ENCODE data around the gene IL17D.

IL17D gene

DNA sequence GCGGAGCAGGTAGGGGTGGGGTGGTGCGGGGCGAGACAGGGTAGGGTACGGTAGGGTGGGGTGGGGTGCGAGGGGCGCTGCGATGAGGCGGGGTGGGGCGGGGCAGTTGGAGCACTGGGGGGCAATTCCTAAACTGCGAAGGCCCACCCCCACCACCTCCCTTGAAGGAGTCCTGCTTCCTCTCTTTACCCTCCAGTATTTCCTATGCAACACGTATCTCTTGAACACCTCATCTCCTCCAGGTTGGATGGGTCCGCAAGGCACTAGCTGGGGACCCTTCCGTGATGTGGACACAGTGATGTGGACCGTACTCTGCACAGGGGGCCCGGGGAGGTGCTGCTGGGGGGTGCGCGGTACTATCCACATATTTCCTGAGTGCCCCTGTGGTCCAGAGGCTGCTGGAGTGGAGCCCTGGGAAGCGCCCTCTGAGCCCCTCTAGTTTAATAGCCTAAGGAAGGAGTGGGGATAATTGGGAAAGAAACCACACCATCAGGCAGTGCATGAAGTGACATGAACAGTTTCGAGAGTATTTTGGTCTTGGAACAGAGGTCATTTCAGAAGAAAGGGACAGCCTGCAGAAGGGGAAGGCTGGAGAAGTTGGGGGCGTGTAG lies 1.1 kb downstream of the IL17D start:
- Mint-ChIP-seq H3K4me3 (peak overlapping the region; percentile 62), H3K9me3 (no peaks in the 10 kb centered on the region), H3K27me3 (peaks cover 80% of the 10 kb centered on the region), H3K27ac (no peak overlapping the region), H3K4me1 (peaks cover 11% of the 10 kb centered on the region), H3K36me3 (no peaks in the 10 kb centered on the region)
- no peak for DNase-seq
- CTCF ChIA-PET = interaction anchor here (0.9 to 1.0 kb wide), 3 partner anchors 124 to 507 kb away, joined by 3 to 4 read pairs (median 4); partner anchors contain the start of gene XPO4

DNA sequence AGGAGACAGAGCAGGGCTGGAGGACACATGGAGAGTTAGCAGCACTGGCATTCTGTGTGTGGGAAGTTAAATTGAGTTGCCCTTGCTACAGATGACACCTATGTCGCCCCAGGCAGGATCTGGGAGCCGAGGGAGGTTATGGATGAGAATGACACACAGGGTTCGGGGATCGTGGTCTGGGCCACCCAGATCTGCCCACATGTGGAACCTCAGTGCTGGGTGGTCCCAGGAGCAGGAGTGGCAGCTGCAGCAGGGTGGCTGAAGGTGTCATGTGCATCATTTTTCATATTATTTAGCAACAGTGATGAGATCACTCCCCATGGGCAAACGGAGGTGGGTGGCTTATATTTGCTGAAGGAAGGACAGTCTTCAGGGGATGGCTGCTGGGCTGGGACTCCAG lies 3.2 kb downstream of the IL17D start:
- CTCF ChIA-PET = interaction anchor here (1.0 kb wide), 1 partner anchor 211 kb away, joined by 3 read pairs; no protein-coding TSS in a partner anchor
- H3K4me3 Mint-ChIP-seq = no peak overlapping the region
- no peak overlapping the region for H3K27ac Mint-ChIP-seq
- H3K27me3 Mint-ChIP-seq = peaks cover 59% of the 10 kb centered on the region
- no peaks in the 10 kb centered on the region for H3K36me3 Mint-ChIP-seq
- peaks cover 11% of the 10 kb centered on the region for H3K4me1 Mint-ChIP-seq
- no peak for DNase-seq
- no peaks in the 10 kb centered on the region for H3K9me3 Mint-ChIP-seq

DNA sequence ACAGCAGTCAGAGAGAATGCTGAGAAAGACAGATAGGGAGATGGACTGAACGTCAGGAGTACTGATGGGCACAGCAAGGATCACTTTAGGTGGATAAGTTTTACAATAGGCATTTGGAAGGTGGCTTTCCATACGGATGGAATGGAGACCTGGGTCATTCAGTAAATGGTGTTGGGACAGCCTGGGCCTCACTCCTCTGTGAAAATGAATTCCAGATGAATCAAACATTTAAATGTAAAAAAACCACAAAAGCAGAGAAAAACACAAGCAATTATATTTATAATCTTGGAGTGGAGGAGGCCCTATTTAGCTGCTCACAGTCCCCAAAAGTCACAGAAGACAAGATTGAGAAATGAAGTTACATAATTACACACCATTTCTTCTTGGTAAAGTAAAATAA lies 4.7 kb downstream of the IL17D start:
- Mint-ChIP-seq H3K4me3 (no peak overlapping the region), H3K4me1 (peaks cover 5% of the 10 kb centered on the region), H3K27ac (no peak overlapping the region), H3K36me3 (no peaks in the 10 kb centered on the region), H3K27me3 (peaks cover 59% of the 10 kb centered on the region), H3K9me3 (no peaks in the 10 kb centered on the region)
- CTCF ChIA-PET = interaction anchor here (0.6 to 1.5 kb wide), 3 partner anchors 9 to 83 kb away, joined by 3 read pairs; no protein-coding TSS in a partner anchor
- DNase-seq = no peak

DNA sequence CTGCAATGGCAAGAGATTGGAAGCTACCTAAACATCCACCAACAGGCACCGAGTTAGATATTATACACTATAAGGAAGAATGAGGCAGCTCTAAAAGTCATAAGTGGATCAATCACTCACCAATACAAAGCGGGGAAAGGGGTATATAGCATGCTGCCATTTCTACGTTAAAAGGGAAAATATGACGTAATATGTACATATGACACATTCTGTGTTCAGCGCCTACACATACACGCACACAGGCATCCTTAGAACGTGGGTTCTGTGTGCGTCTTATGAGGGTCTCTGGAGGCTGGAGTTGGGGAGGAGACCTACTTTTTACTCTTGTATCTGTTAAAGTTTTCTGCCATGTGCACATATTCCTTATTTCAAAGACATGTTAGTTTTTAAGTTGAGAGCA lies 5.9 kb downstream of the IL17D start:
- Mint-ChIP-seq H3K36me3 (no peaks in the 10 kb centered on the region), H3K4me3 (no peak overlapping the region), H3K4me1 (peaks cover 8% of the 10 kb centered on the region), H3K27ac (no peak overlapping the region), H3K9me3 (no peaks in the 10 kb centered on the region), H3K27me3 (peaks cover 65% of the 10 kb centered on the region)
- CTCF ChIA-PET = interaction anchor here (1.4 to 2.9 kb wide), 2 partner anchors 120 to 123 kb away, joined by 4 to 15 read pairs; no protein-coding TSS in a partner anchor
- no peak for DNase-seq

DNA sequence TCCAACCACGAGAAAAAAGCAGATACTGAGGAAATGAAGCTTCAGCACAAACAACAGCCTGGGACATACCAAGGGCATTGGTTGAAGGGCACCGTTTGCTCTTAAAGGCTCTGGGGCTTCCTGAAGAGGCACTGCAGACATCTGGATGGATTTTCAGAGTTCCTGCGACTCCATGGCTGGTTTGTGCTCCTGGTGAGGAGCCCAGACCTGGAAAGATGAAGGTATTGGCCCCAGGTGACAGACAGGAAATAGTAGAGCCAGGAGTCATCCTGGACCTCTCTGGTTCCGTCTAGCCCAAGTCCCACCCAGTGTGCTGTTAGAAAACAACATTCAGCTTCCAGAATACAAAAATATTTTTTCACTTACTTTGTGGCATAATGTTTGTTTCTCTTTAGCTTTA lies 6.3 kb downstream of the IL17D start:
- Mint-ChIP-seq H3K4me1 (peaks cover 8% of the 10 kb centered on the region), H3K27me3 (peaks cover 65% of the 10 kb centered on the region), H3K9me3 (no peaks in the 10 kb centered on the region), H3K36me3 (no peaks in the 10 kb centered on the region), H3K27ac (no peak overlapping the region), H3K4me3 (no peak overlapping the region)
- CTCF ChIA-PET = interaction anchor here (1.4 to 2.9 kb wide), 3 partner anchors 119 to 216 kb away, joined by 4 to 15 read pairs (median 9); no protein-coding TSS in a partner anchor
- no peak for DNase-seq

DNA sequence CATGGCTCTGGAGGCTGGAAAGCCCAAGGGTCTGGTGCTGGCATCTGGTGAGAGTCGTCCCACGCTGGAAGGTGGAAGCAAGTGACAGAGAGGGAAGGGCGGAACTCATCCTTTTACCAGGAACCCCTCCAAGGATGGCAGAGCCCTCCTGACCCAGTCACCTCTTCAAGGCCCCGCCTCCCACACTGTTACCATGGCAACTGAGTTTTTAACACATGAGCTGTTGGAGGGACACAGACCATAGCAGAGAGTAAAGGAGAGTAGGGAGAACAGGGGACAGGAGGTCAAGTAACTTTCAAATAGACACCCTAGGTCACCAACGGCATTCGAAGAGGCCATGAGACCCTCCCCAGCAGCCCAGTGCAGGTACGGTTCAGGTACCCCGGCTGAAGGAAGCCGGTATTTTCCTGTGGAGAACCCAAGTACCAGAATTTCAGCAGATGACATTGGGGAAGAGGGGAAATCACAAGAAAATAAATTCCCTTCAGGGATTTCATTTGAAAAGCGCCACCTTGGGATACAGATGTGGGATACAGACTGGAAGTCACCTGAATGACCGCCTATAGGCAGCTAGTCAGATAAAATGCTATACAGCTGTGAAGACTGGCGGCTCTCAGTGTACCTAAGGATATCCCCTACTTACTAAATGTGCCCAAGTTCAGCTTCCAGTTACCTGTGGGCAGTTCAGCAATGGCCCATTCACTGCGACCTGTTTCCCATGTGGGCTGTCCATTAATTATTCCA lies 8.0 kb downstream of the IL17D start:
- no peak overlapping the region for H3K27ac Mint-ChIP-seq

DNA sequence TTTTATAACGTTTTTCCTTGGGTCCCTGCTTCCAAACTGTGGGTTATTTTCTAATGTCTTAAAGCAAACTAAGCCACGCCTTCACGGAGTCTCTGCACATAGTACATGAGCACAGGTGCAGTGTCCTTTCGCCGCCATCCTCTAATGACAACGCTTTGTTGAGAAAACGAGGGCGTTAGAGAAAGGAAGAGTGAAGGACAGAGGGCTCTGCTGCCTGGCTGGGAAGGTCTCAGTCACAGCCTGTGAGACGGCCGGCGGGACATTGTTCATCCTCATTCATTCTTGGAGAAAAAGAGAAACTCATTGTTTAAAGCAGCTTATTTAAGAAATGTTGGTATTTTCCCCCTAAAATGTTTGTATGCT lies 9.5 kb downstream of the IL17D start:
- Mint-ChIP-seq H3K4me3 (no peak overlapping the region), H3K36me3 (no peaks in the 10 kb centered on the region), H3K27me3 (peaks cover 36% of the 10 kb centered on the region), H3K4me1 (peaks cover 8% of the 10 kb centered on the region), H3K27ac (no peak overlapping the region), H3K9me3 (no peaks in the 10 kb centered on the region)
- CTCF ChIA-PET = interaction anchor here (2.0 to 2.6 kb wide), 2 partner anchors 10 to 114 kb away, joined by 9 to 13 read pairs; no protein-coding TSS in a partner anchor
- no peak for DNase-seq

More for the DNA sequence above, 8.0 kb downstream of the IL17D start:
- CTCF ChIA-PET = interaction anchor here (0.6 to 2.9 kb wide), 10 partner anchors 9 to 514 kb away, joined by 3 to 15 read pairs (median 4); no protein-coding TSS in a partner anchor
- DNase-seq = peak; percentile 32
- no peak overlapping the region for H3K4me3 Mint-ChIP-seq
- no peaks in the 10 kb centered on the region for H3K9me3 Mint-ChIP-seq
- H3K27me3 Mint-ChIP-seq = peaks cover 51% of the 10 kb centered on the region
- peaks cover 8% of the 10 kb centered on the region for H3K4me1 Mint-ChIP-seq
- no peaks in the 10 kb centered on the region for H3K36me3 Mint-ChIP-seq

DNA sequence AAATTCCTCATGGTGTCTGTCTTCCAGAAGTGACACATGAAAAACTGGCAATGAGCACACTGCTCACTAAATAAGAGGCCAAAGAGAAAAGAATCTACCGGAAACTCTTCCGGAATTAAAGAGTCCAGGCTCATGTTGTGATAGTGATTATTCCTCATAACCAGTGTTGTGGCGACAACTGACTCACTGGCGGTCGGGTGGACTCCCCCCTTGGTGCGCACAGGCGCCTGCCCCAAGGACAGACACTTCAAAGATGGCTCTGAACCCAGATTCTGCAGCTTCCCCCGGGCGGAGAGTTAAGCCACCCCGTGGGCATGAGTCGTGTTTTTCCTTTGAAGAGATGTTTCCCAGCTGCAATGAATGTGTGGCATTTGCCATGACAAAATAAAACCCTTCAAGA lies 10.3 kb downstream of the IL17D start:
- Mint-ChIP-seq H3K36me3 (no peaks in the 10 kb centered on the region), H3K27ac (no peak overlapping the region), H3K9me3 (no peaks in the 10 kb centered on the region), H3K4me3 (no peak overlapping the region), H3K27me3 (peaks cover 33% of the 10 kb centered on the region), H3K4me1 (peaks cover 8% of the 10 kb centered on the region)
- no peak for DNase-seq
- CTCF ChIA-PET = interaction anchor here (2.6 to 4.2 kb wide), 2 partner anchors 9 to 115 kb away, joined by 13 to 17 read pairs; no protein-coding TSS in a partner anchor

DNA sequence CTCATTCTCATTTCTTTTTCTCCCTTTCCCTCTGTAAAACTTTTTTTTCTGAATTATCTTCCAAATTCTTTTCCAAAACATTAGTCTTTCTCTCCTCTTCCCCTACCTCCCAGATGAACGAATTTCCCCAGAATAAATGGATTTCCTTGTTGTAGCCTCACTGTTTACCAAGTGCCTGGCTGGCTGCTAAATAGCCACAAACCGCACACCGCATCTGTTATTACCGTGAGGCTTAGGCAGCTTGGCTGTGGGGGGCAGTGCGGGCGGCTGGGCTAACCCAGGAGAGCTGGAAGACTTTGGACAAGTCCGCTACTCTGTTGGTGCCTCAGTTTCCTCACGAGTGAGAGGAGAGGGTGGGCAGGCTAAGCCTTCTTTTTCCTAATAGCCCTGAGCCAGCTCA lies 10.7 kb downstream of the IL17D start:
- Mint-ChIP-seq H3K9me3 (no peaks in the 10 kb centered on the region), H3K27ac (no peak overlapping the region), H3K4me1 (peaks cover 8% of the 10 kb centered on the region), H3K27me3 (peaks cover 30% of the 10 kb centered on the region), H3K4me3 (no peak overlapping the region), H3K36me3 (no peaks in the 10 kb centered on the region)
- CTCF ChIA-PET = interaction anchor here (1.0 to 4.2 kb wide), 3 partner anchors 9 to 211 kb away, joined by 3 to 17 read pairs (median 13); no protein-coding TSS in a partner anchor
- DNase-seq = no peak

DNA sequence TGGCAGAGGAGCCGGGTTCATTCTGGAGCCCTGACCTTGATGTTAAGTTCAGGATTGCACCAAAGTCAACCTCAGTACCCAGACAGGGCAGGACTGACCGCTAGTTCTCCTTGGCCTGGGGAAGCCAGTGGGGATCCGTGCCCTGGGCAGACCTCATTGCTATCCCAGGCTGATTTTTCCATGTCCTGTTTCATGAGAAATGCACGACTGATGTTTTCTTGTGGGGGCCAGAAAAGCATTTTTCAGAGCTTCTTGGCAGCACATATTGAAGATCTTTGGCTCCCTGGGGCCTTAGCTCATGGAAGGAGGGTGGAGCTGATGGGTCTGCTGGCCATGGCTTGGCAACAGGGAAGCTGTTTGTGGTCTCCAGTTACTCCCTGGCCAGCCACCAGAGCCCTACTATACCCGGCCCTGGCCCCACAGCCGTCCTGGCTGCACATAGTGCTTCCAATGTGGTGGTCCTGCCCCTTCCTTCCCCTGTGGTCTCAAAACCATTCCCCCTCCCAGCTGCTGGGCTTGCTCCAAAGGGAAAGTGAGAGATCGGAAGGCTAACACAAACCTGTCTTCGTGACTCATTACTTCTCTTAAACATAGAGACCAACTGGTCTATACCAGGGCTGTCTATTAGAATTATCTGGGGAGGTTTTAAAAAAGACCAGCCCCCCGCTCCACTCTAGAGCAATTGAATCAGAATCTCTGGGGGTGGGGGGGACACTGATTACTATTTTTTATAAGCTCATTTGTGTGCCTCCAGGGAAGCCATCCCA lies 11.2 kb downstream of the IL17D start:
- Mint-ChIP-seq H3K27ac (no peak overlapping the region), H3K4me3 (no peak overlapping the region), H3K4me1 (peaks cover 8% of the 10 kb centered on the region), H3K9me3 (no peaks in the 10 kb centered on the region), H3K36me3 (no peaks in the 10 kb centered on the region), H3K27me3 (peaks cover 30% of the 10 kb centered on the region)
- CTCF ChIA-PET = interaction anchor here (0.9 to 4.2 kb wide), 5 partner anchors 8 to 465 kb away, joined by 3 to 17 read pairs (median 4); partner anchors contain the start of gene IL17D
- DNase-seq = no peak

DNA sequence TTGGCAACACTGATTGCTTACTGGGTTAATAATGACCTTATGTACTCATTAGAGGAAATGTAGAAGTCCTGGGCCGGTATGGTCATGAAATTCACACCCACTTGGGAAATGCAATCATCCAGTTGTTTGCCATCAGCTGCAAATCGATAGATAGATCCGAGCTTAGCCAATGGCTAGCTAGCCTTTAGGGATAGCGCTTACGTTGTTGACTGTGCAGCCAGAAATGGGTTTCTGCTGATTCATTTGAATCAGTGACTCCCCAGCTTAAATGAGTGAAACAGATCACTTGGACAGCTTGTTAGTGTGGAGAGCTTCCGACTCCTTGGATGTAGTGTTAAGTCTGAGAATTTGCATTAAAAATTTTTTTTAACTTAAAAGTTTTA lies 11.8 kb downstream of the IL17D start:
- Mint-ChIP-seq H3K27me3 (peaks cover 30% of the 10 kb centered on the region), H3K27ac (no peak overlapping the region), H3K4me1 (peaks cover 8% of the 10 kb centered on the region), H3K9me3 (no peaks in the 10 kb centered on the region), H3K36me3 (no peaks in the 10 kb centered on the region), H3K4me3 (no peak overlapping the region)
- no peak for DNase-seq
- CTCF ChIA-PET = interaction anchor here (0.8 to 4.2 kb wide), 6 partner anchors 8 to 465 kb away, joined by 3 to 17 read pairs (median 5); partner anchors contain the start of gene IL17D

DNA sequence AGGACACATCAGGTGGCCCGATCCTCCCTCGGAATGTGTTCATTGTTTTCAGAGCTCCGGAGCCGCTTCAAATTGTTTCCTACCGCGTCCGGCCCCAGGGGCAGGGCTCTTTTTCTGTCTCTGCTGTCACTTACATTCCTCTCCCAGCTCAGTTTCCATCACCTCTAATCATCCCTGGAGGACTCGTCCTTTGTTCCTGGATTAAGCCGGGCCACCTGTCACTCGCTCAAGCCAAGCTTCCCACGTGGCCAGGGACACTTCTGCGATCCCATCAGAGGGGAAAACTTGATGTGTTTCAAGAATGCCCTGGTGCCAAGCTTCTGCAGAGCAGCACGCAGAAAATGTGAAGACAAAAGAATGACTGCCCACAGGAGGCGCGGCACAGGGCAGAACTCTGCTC lies 13.5 kb downstream of the IL17D start:
- Mint-ChIP-seq H3K4me1 (peaks cover 10% of the 10 kb centered on the region), H3K27me3 (peaks cover 28% of the 10 kb centered on the region), H3K4me3 (no peak overlapping the region), H3K36me3 (no peaks in the 10 kb centered on the region), H3K27ac (no peak overlapping the region), H3K9me3 (no peaks in the 10 kb centered on the region)
- no peak for DNase-seq
- CTCF ChIA-PET = interaction anchor here (0.6 to 4.2 kb wide), 4 partner anchors 8 to 516 kb away, joined by 3 to 17 read pairs (median 3); no protein-coding TSS in a partner anchor

DNA sequence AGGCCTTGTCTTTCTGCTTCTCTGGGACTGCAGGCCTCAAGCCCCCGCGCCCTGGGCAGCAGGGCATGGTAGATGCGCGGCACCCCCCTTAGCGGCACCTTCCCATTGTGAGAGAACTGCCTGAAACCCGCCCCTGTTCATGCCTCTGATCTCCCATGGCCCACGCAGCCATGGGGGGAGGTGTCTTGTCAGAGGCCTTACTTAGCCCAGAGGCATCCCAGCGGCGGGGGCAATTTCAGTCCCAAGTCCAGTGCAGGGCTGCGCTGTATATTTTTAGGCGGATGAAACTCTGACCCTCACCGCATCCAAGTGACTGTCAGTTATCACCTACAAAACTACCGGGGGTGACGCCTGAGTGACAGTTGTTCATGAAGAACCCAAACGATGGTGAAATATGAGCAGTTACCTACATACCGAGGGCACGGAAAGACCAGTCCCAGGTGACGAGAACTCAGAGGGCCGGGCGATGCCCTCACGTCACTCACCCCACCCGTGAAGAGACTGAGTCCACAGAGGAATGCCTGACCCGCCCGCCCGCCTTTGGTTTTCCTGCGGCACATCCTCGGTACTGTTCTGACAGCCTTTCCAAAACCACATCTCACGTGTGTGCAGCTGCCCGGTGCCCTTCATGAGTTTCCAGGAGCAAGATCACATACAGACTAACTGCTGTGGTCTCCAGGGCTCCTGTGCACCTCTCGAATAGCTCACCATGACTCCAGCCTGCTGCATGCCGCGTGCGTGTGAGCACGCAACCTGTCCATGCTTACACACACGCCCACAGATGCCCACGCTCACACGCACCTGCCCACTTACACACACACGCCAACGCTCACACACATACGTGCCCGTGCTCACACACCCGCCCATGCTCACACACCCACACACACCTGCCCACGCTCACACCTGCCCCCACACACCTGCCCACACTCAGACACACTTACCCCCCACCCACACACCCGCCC lies 14.4 kb downstream of the IL17D start:
- Mint-ChIP-seq H3K9me3 (no peaks in the 10 kb centered on the region), H3K36me3 (no peaks in the 10 kb centered on the region), H3K4me1 (peaks cover 8% of the 10 kb centered on the region), H3K4me3 (no peak overlapping the region), H3K27ac (no peak overlapping the region), H3K27me3 (peaks cover 19% of the 10 kb centered on the region)
- CTCF ChIA-PET = interaction anchor here (0.6 to 4.2 kb wide), 2 partner anchors 111 to 515 kb away, joined by 3 to 17 read pairs; no protein-coding TSS in a partner anchor
- no peak for DNase-seq
